Thyroid gland (tissue), 4 donors: Measurements from ENCODE around the gene CCDC88B.

Experiments
- CTCF ChIP-seq, 6 experiments: fragments of 200-600 bp in 3 of 6; fragments of 450-650 bp in 3 of 6; sonication (generic) in 3 of 6; IDR thresholded peaks; one replicate each; pipeline ENCODE4 v1.5.1; 2016 to 2019; ENCODE audit warnings: antibody characterized with exemption in 6 of 6, mild to moderate bottlenecking in 2 of 6, inconsistent platforms in 1 of 6, moderate library complexity in 1 of 6
- POLR2A ChIP-seq, 2 donors: fragments of 450-650 bp; IDR thresholded peaks; one replicate each; pipeline ENCODE4 v1.6.1; 2017; ENCODE audit warnings: antibody characterized with exemption in 2 of 2, mild to moderate bottlenecking in 2 of 2, moderate library complexity in 1 of 2

- no peak for TF ChIP-seq CTCF (IDR thresholded peaks at IDR 0.05)
- no peak for TF ChIP-seq POLR2A (IDR thresholded peaks at IDR 0.05)
These were observed 42.0 kb downstream of the CCDC88B start for GRCh38 chr11:64382047-64382446.
